ENCODE results near the gene MYOM1. TPM values are rescaled to one million over a fixed set of nuclear protein-coding genes. Genes with fewer than 3 reads are reported as not detected.

MYOM1 gene
- total RNA-seq, 1 donor from 2014 or later = 724 TPM

DNA sequence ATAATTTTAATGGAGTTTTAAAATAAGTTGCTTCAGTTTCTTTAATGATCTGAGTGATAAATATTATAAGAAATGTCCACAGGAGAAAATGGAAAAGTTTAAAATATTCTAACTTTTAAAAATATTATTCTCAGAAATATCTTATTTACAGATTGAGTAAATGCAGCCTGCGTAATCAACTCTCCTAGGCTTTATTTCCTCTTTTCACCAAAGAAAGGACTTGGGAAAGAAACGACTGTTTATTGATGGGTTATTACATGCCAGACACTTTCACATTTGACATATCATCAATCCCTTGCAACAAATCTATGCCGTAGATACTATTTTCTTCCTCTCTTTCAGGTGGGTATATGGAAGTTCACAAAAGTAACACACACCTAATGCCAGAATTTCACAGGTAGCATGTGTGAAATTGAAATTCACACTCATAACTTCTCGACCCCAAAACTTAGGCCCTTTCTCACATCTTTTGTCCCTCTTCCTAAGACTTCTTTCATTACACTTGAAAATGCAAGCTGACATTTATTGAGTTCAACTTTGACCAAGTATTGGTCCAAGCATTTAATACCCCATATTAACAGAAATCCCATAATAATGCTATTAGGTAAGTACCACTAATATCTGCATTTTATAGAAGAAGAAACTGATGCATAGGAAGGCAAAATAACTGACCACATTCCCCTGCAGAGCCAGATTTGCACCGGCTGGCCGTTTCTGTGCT lies 49.2 kb downstream of the MYOM1 start:
- no peak for ATAC-seq
- intact Hi-C loops (cut with micrococcal nuclease) = no loop called here

DNA sequence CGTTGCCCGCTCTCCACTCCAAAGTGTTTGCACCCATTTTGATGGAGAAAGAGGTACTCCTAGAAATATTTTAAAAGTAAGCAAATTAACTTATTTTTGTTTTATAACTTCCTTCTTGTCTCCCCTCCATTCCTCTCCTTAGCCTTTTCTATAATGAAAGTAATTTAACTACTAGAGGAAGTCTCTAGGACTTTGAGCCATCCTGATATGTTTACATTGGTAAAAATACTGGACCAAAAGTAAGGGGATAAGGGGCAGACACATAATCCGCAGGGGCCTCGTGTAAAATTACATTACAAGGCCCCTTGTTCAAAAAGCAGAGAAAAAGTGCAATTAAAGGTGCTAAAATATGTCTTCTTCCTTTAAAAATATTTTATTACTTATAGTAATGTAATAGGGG lies 55.4 kb downstream of the MYOM1 start:
- no peak for DNase-seq
- no peak for ATAC-seq
- intact Hi-C loops (cut with micrococcal nuclease) = no loop called here

More for the DNA sequence above, 49.2 kb downstream of the MYOM1 start:
- no peak for DNase-seq

DNA sequence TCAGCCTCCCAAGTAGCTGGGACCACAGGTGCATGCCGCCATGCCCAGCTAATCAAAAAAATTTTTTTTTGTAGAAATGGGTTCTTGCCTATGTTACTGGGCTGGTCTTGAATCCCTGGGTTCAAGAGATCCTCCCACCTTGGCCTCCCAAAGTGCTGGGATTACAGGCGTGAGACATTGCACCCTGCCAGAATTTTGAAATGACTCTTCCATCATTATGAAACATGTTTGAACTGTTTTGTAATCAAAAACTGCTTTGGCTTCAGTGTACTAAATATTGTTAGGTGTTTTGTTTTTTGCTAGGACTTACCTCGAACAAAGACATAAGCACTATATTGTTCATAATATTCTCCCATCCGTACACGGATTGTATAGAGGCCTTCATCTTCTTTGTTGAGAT lies 55.8 kb downstream of the MYOM1 start:
- ATAC-seq (no peak), DNase-seq (no peak)
- intact Hi-C loops (cut with micrococcal nuclease) = no loop called here

DNA sequence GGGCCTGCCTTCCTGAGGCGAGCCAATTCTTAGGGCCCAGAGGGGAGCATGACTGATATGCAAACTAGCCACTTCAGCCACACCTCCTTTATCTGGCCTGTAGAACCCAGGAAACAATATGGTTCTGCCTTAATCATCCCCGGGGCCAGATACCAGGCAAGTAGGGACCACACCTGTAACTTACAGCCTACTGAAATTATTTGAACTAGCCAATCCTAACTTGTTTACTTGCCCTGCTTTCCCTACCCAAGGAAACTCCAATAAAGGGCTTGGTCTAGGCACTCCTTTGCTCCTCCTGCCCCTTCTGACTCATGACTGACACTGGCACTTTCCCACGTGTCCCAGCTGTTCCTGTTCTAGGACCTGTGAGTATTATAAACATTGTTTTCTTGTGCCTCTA lies 57.6 kb downstream of the MYOM1 start:
- ATAC-seq (peak; percentile 9), DNase-seq (no peak)
- intact Hi-C loops (cut with micrococcal nuclease) = no loop called here

DNA sequence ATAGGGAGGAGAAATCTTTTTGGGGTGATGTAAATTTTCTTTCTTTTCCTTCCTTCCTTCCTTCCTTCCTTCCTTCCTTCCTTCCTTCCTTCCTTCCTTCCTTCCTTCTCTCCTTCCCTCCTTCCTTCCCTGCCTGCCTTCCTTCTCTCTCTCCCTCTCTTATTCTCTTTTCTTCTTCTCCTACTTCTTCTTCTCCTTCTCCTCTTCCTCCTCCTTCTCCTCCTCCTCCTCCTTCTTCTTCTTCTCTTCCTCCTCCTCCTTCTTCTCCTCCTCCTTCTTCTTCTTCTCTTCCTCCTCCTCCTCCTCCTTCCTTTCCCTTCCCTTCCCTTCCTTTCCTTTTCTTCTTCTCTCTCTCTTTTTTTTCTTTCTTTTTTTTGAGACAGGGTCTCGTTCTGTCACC lies 59.9 kb downstream of the MYOM1 start:
- no peak for ATAC-seq
- intact Hi-C loops (cut with micrococcal nuclease) = no loop called here
- no peak for DNase-seq

DNA sequence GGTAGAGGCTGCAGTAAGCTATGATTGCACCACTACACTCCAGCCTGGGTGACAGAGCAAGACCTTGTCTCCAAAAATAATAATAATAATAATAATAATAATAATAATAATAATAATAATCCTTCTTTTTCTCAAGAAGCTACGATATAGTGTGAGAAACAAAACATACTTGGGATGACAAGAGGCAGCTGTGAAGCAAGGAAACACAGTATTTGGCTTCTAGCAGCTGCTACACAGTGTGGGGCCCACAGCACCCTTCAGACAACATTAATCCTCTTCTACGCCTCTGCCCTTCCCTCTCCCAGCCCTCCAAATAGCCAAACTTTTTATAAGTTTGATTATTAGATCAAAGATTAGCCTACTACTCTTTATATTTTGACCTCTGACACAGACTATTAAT lies 62.2 kb downstream of the MYOM1 start:
- intact Hi-C loops (cut with micrococcal nuclease) = no loop called here
- ATAC-seq = no peak
- no peak for DNase-seq

DNA sequence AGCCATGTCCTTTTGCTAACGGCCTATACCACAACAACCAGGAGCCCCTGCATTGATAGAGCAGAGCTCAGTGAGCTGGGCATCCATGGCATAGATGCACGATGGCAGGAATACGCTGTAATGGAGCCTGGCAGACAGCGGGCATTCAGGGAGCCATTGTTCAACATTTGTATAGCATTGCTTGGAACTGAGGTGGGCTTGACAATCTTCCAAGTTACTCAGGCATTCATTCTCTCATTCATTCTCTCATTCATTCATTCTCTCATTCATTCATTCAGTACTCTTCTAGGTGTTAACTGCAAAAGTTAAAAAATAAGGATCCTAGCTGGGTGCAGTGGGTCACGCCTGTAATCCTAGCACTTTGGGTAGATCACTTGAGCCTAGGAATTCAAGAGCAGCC lies 62.7 kb downstream of the MYOM1 start:
- intact Hi-C loops (cut with micrococcal nuclease) = no loop called here
- DNase-seq (no peak), ATAC-seq (no peak)

DNA sequence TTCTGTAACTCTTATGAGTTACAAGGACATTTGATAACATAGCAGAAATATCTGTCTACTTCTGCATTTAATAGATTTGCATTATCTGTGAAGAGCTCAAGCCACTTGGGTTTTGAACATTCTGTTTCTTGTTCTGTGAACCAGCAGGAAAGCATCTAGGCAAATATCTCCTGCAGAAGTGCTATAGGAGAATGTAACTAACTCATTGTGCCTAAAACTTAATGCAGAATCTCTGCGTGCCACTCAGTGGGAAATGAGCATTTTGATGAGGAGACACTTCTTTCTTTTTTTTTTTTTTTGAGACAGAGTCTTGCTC lies 63.5 kb downstream of the MYOM1 start:
- no peak for DNase-seq
- intact Hi-C loops (cut with micrococcal nuclease) = no loop called here
- ATAC-seq = no peak

DNA sequence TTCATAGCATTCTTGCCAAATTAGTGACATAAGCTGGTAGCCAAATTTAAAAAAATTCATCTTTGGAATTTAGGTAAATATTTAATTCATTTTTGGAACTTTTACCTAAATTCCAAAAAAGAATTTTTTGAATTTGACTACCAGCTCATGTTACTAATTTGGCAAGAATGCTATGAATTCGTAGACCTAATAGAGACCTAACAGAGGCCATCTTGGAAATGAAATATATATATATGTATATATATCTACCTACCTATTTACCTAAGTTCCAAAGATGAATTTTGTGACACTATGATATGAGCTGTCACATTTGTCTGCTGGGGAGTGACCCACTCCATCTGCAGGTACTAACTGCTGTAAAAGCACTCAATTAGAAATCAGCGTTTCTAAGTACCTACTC lies 65.6 kb downstream of the MYOM1 start:
- no peak for ATAC-seq
- intact Hi-C loops (cut with micrococcal nuclease) = no loop called here
- no peak for DNase-seq

DNA sequence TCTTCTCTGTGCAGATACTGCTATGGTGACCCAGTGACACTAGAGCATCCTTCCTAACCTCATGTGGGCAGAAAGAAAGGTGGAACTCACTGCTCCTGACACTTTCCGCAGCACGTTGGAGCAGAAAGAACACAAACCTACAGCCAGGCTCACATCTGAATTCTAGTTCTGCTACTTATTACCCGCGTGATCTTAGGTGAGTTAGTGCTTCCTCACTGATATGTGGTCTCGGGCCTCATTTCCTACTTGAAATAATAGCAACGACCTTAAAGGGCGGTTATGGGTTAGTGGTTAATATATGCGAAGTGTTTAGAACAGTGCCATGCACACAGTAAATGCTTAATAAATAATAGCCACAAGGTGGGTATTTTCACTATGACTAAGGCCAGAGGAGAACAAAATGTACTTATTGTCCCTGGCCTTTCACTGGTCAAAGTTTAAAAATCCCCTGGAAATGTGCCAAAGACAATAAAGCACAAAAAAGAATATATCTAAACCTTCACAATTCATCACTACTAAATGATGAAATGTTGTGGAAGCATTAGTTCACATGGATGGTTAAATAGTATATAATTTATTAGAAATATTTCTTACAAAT lies 66.6 kb downstream of the MYOM1 start:
- ATAC-seq (no peak), DNase-seq (no peak)
- intact Hi-C loops (cut with micrococcal nuclease) = no loop called here

DNA sequence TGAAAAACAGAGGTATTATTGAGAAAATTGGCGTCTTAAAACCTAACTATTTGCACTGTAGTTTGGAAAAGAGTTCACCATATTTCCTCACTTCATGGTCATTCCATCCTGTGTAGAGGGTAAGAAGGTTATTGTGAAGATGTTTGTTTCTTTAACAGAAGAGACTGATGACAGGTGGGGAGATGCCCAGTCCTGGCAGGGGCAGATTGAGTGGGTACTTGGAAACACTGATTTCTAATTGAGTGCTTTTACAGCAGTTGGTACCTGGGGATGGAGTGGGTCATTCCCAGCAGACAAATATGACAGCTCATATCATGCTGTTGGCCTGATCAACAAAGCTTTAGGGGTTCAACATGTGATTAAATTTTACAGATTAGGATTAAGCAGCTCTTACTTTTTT lies 67.5 kb downstream of the MYOM1 start:
- no peak for DNase-seq
- ATAC-seq = peak; percentile 49
- intact Hi-C loops (cut with micrococcal nuclease) = no loop called here

DNA sequence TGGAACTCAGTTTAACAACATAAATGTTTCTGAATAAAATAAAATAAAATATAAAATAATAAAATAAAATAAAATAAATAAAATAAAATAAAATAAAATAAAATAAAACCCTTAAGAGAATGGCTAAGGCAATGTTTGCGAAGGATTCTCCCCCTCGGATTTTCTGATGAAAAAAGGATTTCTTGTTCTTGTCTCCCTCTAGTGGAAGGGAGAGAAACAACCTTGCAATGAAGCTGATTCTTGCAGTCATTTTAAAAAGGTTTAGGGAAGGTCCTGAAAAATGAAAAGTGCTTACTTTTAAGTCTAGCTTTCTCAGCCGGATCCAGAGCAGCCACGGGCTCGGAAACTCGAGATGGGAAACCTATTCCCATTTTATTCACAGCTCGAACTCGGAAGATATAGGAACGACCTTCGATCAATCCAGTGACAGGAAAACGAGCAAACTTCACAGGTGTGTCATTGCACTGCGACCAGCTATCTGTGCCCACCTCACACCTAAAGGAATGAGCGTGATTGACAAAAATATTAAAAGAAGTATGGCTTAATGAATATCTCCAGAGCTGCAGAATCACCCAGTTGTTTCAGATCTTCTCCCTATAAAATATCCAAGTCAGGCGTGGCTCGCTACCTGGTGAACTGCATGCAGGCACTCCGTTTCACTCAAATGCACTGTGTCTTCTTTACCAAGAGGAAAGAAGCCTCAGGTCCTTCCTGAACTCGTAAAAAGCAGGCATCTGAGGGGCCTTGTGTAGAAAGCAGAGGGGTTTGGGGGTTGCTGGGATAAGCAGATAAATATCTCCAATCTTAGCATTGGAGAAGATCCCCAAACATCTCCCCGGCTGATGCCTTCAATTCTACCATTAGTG lies 68.1 kb downstream of the MYOM1 start:
- ATAC-seq (no peak), DNase-seq (no peak)
- intact Hi-C loops (cut with micrococcal nuclease) = no loop called here

DNA sequence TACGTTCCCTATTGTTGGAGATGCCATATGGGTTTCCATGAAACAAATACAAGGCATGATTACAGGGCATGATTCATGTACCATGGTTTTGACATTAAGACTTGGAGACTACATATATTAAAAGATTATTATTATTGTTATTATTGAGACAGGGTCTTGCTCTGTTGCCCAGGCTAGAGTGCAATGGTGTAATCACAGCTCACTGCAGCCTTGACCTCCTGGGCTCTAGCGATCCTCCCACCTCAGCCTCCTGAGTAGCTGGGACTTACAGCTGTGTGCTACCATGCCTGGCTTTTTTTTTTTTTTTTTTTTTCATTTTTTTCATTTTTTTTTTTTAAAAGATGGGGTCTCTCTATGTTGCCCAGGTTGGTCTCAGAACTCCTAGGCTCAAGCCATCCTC lies 69.1 kb downstream of the MYOM1 start:
- intact Hi-C loops (cut with micrococcal nuclease) = no loop called here
- ATAC-seq (no peak), DNase-seq (no peak)

DNA sequence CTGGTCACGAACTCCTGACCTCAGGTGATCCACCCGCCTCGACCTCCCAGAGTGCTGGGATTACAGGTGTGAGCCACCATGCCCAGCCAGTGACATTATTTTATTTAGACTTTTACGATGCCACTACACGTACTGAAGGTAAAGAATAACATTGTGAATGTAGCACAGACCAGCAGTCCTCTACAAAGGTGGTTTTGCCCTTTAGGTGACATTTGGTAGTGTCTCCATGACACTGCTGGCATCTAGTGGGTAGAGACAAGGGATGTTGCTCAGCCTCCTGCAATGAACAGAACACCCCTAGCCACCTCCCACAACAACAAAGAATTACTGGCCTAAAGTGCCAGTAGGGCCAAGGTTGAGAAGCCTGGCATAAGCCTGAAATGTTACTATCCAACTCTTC lies 69.5 kb downstream of the MYOM1 start:
- peak; percentile 5 for ATAC-seq
- DNase-seq = no peak
- intact Hi-C loops (cut with micrococcal nuclease) = no loop called here

DNA sequence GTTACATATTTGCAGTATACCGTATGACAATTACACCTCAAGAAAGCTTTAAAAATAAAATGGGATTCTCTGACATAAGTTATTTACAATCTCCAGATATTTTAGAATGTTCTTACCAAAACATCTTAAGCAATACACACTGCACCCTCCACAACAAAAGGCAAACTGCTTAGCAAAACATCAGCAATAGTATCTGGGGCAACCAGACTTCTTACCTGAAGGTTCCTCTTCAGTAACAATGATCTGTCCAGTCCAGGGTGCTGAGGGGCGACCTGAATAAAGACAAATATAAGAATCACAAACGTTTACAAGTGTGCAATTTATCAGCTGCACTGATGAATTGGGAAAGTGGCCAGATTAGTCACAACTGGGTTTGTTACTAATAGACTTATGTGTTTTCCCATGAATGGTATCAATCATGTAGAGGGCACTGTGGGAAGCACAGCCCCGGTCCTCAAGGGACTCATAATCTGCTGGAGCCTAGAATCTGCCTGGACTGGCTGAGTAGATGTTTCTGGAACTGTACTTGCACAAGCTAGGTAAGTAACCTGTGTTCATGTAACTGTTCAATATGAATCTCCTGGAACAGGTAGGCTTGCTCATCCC lies 70.7 kb downstream of the MYOM1 start:
- intact Hi-C loops (cut with micrococcal nuclease) = no loop called here
- ATAC-seq (no peak), DNase-seq (no peak)

DNA sequence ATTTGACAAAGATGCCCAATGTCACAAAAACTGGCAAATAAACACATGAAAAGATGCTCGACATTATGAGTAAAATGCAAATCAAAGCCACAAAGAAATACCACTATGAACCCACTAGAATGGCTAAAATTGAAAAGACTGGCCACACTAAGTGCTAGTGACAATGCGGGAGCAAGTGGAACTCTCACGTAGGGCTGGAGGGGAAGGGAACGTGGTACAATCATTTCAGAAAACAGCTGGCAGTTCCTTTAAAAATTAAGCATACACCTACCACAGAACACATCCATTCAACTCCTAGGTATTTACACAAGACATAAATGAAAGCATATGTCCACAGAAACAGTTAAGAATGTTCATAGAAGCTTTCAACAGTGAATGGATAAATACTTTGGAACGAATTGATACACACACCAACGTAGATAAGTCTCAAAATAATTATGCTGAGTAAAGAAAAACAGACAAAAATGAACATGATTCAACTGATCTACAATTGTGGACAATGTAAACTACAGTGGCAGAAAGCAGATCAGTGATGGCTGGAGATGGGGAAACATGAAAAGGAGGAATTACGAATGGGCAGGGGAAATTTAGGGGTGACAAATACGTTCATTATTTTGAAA lies 71.7 kb downstream of the MYOM1 start:
- no peak for DNase-seq
- intact Hi-C loops (cut with micrococcal nuclease) = no loop called here
- no peak for ATAC-seq

DNA sequence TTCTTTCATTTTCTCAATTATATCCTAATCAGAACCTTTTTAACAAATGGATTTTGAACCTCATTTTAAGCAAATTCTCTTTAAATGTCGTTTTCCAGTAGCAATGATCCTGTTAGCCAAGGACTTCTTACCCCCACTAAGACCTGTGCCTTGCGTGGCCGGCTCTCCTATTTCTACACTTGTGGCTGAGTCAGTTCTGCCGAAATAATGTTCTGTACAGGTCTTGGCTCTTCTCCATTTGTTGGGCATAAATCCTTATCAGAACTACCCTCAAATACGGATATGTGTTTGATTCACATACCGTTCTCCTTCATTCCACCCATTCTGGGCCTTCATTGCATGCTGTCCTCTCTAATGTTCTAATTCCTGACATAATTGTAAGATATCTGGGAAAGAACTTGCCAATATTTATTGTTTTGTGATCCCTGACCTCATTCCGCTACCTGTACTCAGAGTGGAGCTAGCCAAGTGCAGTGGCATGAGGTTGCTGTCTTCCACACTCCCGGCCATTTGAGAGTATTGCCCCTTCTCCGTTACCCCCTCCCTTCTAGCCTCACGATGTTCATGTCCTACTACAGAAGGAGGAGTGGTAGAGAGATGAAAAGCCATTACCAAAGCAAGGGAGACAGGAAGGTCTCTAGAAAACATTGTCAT lies 78.7 kb downstream of the MYOM1 start:
- no peak for DNase-seq
- intact Hi-C loops (cut with micrococcal nuclease) = no loop called here
- peak; percentile 53 for ATAC-seq

DNA sequence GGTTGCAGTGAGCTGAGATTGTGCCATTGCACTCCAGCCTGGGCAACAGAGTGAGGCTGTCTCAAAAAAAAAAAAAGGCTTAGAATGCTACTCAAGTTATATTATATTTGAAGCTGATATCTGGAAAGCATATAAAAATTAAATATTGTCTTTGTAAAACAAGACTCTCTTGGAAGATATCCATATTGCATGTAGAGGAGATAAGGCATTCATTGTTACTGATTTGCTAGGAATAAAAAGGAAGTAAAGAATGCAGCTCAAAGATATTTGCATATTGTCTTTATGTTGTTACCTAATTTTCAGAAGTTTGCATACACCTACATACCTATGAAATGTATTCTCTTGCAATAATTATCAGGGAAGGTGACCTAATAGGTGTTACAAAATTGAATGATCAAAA lies 79.4 kb downstream of the MYOM1 start:
- DNase-seq (no peak), ATAC-seq (no peak)
- intact Hi-C loops (cut with micrococcal nuclease) = no loop called here

DNA sequence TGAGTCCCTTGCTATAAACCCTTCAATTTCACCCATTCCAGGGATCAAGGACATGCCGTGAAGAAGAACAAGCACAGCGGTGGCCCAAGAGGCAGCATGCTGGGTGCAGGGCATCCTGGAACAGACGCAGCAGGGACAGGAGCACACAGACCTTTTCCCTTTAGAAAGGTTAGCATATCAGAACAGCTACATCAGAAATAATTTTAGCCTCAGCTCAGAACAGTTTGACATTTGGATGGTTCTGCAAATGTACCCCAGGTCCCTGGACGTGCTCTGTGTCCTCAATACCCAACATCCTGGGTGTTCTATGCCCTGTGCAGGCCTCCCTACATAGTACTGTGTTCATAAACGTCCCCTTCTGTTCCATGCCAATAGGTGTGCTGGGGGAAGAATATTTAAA lies 80.4 kb downstream of the MYOM1 start:
- peak; percentile 52 for DNase-seq

More for the DNA sequence above, 80.4 kb downstream of the MYOM1 start:
- peak; percentile 76 for ATAC-seq
- intact Hi-C loops (cut with micrococcal nuclease) = no loop called here
